Stimulated activated naive CD8-positive, alpha-beta T cell treated with anti-CD3 and anti-CD28 coated beads, Interleukin-15, Interleukin-2, amounts not matched to agents 100 U/mL and 50 U/mL, for 24 hours (primary cell): ENCODE data around the gene DDIAS.
"Not testable (repeated sequence)": the region's sequence is repeated elsewhere in the genome, so short reads cannot be mapped to it uniquely, and the experiment has no call there.

Source experiments
- ATAC-seq: fragments of 150-1000 bp; cut with Tn5 transposase; one replicate; pipeline ENCODE4 v1.10.0; 2021
- DNase-seq: peaks from one replicate; pipeline ENCODE4 v3.0.0; 2021

Gene DDIAS

DNA sequence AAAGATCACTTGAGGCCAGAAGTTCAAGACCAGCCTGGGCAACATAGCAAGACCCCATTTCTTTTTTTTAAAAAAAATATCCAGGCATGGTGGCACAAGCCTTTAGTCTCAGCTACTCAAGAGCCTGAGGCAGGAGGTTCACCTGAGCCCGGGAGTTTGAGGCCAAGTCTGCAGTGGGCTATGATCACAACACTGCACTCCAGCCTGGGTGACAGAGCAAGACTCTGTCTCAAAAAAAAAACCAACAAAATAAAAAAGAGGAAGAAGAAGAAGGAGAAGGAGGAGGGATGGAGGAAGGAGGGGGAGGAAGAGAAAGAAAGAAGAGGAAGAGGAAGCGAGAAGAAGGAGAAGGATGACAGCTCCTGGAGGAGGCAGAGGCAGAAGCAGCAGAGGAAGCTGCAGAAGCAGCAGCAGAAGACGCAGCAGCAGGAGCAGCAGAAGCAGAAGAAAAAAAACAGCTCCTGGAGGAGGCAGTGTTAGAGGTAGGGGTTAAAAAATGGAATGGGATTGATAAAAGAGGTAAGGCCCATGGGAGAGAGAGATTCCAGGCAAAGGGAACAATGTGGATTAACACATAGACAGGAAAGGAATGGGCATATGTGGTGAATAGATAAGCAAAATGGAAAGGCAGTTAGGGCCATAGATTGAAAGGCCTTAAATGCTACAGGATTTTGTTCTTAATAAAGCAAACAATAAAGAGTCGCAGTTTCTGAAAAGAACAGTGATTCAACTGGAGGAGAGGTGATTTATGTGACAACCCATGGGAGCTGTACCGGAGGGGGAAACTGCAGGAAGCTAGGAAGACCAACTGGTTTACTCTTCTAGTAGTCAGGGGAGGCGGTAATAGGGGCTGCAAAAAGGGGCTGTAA, 12.2 kb upstream of the DDIAS start:
- no peak for ATAC-seq
- DNase-seq = no peak

DNA sequence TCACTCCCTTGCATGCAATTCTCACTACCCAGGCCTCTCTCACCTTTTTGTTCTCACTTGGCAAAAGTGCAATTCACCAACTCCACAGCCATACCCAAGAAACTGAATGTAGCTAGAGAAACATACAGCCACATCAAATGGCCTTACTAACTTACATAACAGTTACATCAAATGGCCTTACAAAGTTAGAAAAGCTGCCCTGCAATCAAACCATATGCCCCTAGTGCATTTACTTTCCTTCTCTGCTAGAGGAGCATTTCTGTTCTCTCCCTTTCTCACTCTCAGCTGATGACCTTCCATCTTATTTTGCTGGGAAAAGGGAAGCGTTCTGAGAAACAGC, 11.6 kb upstream of the DDIAS start:
- DNase-seq = no peak
- ATAC-seq = no peak

DNA sequence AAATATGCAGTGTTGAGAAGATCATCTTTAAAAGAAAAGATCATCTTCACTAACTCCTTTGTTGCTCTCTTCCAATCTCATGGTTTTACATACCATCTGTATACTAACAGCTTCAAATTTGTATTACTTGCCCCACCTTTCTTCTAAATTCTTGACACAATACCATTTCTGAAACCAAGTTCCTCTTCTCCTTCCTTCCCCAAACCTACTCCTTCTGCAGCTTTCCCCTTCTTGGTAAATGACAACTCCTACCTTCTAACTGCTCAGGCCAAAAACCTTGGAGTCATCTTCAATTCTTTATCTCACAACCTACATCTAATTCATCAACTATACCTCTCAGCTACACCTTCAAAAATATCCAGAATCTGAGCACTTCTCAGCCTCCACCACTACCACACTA, 10.6 kb upstream of the DDIAS start:
- ATAC-seq (no peak), DNase-seq (no peak)

DNA sequence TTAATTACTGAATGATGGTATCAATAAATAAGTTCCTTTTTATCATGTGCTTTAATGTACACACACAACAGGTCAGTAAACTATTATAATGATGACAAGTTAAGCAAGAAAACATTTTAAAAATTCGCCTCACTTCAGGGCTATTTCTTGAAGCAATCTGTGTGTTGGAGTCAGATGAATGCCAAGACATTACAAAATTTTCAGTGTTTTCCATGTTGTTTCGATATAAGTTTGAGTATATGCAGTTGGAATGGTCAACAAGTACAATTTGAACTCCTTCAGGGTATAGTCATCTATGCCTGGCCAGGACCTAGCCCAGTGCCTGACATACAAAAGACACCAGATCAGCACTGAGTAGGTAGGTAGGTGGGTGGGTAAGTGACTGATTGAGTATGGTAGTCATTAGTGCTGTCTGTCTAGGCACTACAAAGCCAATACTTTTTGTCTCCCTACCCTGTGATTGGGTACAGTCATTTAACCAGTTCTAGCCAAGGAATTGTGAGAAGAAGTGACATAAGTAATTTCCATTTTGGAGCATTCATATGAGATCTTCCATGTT, 8.8 kb upstream of the DDIAS start:
- ATAC-seq (peak; percentile 37), DNase-seq (no peak)

DNA sequence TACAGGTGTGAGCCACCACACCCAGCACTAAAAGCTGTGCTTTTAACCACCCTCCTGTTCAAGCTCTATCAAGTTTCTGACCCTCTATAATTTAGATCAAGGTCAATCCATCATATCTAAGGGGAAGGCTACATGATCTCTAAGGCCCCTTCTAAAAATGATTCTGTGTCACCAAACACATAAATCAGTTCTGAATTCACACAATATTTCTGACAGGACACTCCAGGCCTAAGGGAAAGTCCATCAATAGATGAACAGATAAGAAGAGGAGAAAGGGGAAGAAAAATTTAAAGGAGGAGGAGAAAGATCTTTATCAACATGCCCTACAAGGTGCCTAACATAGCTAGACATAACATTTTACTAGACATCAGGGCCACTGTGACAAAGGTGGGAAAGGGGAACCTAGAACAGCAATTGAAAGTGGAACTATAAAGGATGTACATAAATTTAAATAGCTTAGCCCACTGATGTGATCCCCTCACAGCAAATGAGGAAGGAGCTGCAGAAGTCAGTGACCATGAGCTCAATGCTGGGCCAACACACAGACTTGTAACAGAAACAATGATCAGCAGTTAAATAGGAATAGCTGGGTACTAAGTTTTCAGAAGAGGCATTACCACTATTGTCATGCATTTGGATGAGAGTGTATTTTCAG, 6.0 kb upstream of the DDIAS start:
- ATAC-seq (no peak), DNase-seq (no peak)

DNA sequence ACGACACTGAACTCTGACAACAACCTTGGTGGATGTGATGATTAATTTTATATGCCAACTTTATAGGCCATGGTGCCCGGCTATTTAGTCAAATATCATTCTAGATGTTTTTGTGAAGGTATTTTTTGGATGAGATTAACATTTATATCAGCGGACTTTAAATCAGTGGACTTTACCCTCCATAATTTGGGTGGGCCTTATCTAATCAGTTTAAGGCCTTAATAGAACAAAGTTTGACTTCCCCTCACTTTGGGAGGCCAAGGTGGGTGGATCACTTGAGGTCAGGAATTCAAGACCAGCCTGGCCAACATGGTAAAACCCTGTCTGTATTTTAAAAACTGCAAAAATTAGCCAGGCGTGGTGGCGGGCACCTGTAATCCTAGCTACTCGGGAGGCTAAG, 5.4 kb upstream of the DDIAS start:
- DNase-seq = no peak
- ATAC-seq = no peak

DNA sequence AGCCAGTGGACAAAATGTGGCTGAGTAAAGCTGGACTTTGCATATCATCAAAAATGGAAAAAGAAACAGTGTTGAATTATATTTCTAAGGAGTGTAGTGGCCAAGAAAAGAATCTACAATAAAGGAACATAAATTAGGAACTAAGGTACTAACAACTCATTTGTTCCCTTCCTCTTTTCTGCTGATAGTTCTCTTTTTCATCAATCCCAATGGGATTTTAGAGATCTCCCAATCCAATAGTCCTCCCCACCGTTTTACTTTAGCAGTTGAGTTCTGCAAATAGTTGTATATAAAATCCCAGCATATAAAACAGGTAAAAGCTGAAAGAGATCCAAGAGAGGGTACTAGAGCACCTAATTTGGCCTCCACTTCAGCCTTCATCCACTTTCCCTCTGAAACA, 3.3 kb upstream of the DDIAS start:
- ATAC-seq (no peak), DNase-seq (no peak)

DNA sequence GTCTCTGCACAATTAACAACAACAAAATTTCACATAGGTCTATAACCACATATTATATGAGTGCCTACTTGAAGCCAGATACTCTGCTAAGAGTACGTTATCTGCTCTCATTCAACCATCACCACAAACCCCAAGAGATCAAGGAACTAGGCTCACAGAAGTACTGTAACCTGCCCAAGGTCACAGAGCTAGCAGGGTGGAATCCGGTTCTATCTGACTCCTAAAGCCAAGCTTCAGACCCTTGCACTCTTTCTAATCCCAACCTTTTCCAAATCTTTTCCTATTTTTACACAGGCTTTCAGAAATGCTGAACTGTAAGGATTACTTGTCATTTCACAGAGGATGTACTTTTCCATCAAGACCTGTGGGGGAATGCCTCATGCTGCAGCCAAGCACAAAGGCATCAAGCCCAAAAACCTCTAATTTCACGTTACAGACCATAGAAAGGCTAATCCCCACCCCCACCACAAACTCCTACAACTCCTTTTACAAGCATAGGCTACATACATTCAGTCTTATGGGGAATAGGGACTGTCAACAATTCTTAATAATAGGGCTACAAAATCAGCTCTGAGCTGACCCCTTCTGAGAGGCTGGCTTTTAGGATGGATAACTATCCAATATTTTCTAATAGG, 2.2 kb upstream of the DDIAS start:
- ATAC-seq (no peak), DNase-seq (no peak)

DNA sequence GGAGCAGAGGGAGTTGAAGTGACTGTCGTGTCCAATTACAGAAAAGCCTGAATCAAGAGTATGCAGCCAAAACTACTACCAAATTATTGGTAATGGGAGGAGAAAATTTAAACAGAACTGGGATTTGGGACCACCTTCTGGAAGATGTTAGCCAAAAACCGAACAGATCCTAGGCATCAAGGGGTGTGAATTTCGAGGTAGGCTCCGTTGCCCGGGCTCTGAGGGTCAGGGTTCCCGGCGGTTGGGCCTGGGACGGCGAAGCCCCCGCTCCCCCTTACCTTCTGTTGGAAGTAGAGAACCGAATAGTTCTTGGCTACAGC, 1.6 kb upstream of the DDIAS start:
- ATAC-seq (no peak), DNase-seq (no peak)

DNA sequence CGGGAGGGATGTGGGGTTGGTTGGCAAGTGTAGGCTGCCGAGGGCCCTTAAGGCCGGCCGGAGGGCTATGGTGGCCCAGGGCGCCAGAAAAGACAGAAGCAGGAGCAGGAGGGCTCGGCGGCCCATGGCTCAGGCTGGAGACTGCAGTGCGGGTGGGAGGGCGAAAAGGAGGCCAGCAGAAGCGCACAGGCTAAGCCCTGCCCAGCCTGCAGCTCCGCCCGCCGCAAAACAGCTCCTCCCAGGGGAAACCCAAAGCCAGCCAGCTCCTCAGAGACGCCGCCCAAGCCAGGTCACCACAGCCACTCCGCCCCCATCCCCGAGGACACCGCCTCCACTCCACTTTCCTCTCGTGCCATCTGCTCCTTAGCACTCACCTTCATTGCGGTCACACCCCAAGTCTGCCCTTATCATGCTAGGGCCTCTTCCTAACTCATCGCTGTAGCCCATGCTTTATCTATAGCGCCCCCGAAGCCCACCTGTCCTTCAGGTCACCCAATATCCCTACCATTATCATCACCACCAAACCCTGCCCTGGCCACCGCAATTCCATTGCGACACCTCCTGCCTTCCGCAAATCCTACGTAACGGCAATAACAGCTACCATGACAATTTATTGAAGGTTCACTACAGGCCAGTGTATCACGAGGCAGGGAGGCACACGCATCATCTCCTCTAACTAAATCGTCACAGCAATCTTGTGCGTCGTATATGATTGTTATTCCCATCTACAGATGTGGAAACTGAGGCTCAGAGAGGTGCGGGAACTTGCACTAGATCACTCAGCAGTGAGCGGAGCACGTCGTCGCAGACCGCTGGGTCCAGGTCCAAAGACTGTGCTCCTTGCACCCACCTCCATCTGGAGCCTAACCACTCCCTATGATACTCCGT, 1.0 kb upstream of the DDIAS start, which contains the start of gene PRCP:
Gene PRCP (minus strand): TSS at position 154 of the 888 bp plus-strand sequence. CDS start 28 bp downstream, at position 126.
- DNase-seq (peak; percentile 96), ATAC-seq (peak; percentile 89)

DNA sequence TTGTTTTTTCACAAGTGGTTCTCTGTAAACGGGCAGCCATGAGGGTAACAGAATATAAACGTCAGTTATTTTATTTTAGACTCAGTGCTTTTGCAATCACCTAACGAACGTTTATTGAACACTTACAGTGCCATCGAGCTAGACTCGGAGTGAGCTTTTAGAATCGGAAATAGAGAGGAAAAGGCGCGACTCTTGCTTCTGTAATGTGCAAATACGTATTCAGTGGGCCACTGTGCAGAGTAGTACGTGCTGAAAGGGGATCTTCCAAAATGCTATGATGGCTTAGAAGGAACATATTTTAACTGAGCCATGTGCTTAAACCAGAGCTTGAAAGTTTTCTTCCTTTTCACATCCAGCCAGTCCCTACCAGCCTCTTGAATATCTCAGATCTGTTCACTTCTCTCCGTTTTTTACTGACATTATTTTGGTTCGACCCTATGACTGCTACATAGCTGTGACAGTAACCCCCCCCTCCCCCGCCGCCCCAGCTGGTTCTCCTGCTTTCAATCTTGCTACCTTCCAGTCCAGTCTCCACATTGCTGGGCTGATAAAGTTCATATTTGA, 468 bp downstream of the DDIAS start:
- no peak for ATAC-seq

DNA sequence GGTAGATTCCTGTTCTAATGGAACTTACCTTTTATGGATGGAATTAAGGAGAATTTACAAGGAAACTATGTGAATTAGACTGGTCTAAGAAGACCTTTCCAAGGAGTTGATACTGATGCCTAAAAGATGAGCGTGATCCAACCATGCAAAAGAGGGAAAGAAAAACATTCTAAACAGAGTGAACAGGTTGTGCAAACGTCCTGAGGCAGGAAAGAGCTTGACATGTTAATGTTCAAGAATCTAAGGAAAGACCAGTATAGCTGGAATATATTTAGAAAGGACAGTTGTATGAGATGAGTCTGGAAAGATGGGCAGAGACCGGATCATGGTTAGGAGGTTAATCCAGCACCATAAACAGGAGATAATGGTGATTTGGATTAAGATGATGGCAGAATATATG, 1.3 kb downstream of the DDIAS start:
- DNase-seq (no peak), ATAC-seq (no peak)

More for the DNA sequence above, 468 bp downstream of the DDIAS start:
- no peak for DNase-seq

DNA sequence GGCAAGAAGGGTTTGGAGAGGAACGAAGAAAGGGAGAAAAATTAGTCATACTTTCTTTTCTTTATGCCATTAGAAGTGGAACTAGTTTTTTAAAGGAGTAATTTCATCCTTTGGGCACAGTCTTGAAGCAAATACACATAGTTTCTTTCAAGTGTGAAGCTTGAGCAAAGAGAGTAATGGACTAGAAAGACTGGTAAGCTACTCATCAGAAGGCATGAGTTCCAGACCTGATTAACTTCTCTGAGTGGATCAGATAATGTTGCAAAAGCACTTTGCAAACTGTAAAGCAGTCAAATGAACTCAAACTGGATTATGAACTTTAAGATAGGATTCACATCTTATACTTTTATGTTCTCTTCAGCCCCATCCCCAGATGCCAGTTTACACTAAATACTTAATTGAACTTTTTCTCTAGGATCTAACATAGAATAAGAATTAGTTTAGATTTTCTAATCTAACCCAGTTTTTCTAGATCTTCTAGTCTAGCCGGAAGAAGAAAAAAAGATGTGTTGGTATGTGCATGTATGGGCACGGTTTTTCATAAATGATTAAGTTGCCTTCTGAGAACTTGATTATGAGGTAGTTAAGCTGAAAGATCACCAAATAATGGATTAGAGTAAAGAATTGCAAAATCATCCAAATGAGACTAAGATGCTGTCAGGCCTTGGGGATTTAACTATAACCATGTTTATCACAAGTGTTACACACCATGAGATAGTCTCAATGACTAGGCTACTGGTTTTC, 2.5 kb downstream of the DDIAS start:
- ATAC-seq = no peak
- DNase-seq = no peak

DNA sequence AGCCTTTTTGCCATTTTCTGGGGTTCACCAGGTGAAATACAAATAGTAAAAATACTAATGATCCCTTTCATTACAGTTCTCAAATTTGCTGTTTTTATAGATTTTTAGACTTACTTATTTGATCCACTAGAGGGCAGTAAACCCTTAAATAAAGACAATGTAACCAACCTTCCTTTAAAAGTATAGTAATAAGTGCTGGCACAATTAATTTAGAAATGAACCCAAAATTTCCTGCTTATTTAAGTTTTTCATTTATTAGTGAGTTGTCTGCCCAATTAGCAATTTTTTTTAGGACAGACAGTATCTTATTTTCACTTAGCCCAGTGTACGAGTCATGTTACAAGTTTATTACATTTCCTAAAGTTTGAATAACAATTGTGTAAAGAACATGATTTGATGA, 4.7 kb downstream of the DDIAS start:
- ATAC-seq = no peak
- no peak for DNase-seq

DNA sequence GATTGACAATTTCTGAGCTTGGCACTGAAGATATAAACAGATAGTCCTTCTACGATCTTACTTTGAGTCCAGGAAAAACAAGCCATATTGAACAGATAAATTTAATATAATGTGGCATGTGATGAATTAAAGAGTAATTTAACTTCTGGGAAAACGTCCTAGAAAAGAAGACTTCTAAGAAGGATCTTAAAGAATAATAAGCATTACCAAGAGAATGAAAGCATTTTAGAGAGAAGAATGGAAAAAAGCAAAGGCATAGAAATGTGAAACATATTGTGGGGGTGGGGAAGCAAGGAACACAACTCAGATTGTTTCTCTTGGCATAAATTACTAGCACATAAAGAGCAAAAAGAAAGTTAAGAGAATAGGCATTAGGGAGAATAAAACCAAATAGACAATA, 5.4 kb downstream of the DDIAS start:
- DNase-seq = no peak
- no peak for ATAC-seq

DNA sequence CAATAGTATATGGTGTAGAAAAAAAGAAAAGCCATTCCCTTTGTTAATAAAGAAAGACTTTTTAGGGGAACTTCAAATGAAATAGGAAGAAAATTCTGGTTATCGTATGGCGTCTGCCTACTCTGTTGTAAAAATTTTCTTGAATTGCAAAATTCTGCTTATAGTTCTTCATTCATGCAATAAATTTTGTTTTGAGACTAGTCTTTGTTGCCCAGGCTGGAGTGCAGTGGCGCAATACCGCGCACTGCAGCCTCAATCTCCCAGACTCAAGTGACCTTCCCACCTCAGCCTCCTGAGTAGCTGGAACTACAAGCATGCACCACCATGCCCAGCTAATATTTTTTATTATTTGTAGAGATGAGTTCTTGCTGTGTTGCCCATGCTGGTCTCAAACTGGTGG, 5.8 kb downstream of the DDIAS start:
- no peak for DNase-seq

DNA sequence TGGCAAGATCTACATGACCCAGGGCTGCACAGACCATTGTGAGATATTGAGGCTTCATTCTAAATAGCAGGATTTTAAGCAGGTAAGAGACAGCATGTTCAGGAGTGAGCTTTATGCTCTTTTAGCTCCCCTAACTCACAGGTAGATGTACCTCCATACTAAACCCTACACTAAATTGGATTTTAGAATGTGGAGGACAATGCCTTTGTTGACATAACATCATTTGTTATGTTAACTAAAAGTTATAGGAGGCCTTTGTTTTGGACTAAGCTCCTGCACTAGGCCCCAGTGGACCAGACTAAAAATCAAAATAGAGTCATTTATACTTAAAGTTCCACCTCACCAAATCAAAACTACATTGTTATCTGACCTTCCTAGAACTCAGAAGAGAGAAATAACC, 6.8 kb downstream of the DDIAS start:
- no peak for DNase-seq
- ATAC-seq = no peak

More for the DNA sequence above, 5.8 kb downstream of the DDIAS start:
- ATAC-seq = no peak

DNA sequence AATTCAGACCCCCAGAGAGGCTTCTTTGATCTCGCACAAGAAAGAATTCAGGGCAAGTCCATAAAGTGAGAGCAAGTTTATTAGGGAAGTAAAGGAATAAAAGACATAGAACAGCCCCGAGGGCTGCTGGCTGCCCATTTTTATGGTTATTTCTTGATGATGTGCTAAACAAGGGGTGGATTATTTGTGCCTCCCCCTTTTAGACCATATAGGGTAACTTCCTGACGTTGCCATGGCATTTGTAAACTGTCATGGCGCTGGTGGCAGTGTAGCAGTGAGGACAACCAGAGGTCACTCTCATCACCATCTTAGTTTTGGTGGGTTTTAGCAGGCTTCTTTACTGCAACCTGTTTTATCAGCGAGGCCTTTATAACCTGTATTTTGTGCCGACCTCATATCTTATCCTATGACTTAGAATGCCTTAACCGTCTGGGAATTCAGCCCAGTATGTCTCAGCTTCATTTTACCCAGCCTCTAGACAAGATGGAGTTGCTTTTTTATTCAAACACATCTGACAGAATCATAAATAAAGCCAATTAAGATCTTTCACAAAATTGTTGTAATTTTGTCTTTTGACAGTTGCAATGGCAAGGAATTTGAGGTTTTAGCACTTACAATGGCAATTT, 7.6 kb downstream of the DDIAS start:
- no peak for ATAC-seq
- DNase-seq = no peak

DNA sequence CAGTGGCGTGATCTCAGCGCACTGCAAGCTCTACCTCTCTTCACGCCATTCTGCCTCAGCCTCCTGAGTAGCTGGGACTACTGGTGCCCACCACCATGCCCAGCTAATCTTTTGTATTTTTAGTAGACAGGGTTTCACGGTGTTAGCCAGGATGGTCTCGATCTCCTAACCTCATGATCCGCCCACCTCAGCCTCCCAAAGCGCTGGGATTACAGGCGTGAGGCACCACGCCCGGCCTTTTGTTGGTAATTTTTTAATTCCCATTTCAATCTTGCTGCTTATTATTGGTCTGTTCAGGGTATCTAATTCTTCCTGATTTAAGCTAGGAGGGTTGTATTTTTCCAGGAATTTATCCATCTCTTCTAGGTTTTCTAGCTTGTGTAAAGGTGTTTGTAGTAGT, 18.2 kb downstream of the DDIAS start:
- not testable (repeated sequence) for DNase-seq, ATAC-seq

DNA sequence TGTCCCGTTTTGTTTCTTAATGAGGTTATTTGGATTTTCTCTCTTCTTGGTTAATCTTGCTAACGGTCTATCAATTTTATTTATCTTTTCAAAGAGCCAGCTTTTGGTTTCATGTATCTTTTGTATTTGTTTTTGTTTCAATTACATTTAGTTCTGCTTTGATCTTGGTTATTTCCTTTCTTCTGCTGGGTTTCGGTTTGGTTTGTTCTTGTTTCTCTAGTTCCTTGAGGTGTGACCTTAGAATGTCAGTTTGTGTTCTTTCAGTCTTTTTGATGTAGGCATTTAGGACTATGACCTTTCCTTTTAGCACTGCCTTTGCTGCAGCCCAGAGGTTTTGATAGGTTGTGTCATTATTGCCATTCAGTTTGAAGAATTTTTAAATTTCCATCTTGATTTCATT, 18.7 kb downstream of the DDIAS start:
- DNase-seq, ATAC-seq: not testable (repeated sequence)
